ENCODE measurements around the gene ALKBH4. TPM values are rescaled to one million over a fixed set of nuclear protein-coding genes. Genes with fewer than 3 reads are reported as not detected.

Gene ALKBH4
- total and polyA plus RNA-seq, 2 of the 4 experiments (the other 2 are of a cell fraction): 6.1 to 7.4 TPM

DNA sequence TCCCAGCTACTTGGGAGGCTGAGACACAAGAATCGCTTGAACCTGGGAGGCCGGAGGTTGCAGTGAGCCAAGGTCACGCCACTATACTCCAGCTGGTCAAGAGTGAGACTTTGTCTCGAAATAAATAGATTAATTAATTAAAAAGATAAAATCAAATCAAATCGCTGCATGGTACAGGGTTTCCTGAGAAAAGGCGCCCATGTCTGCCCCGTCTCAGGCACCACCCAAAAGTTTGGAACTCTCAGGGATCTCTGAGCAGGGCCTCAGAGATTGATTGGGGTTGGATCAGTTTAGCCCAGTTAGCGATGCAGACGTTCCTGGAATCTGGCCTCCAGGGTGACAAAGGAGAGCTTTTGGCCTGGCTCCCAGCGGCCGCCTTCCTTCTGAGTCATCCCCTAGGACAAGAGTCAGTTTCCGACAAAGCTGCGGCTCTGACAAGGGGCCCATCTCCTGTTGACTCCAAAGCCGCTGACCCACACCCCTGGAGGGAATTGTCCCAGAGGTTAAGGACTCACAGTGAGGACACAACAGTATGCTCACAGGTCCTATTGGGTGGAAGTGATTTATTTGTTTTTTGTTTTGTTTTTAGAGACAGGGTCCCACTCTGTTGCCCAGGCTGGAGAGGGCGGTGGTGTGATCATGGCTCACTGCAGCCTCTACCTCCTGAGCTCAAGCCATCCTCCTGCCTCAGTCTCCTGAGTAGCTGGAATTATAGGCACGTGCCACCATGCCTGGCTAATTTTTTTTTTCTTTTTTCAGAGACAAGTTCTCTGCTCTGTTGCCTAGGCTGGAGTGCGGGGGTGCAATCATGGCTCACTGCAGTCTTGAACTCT is 24.5 kb downstream of the ALKBH4 start:
- H3K9me3 ChIP-seq (ENCODE audit: control insufficient read depth, insufficient read depth, low read length): no peaks in the 10 kb centered on the region
- H3K18ac ChIP-seq (ENCODE audit: low read depth, low read length): 0 out of 2 replicates have a peak overlapping the region, but pooled peaks have one; percentile 4
- peaks cover 19% of the 10 kb centered on the region for H3K36me3 ChIP-seq (ENCODE audit: control insufficient read depth, insufficient read depth, low read length)
- peak overlapping the region; percentile 74 for H2AFZ ChIP-seq (replicated peaks; ENCODE audit: low read length, poor library complexity)
- 0 out of 2 replicates have a peak overlapping the region, but pooled peaks have one; percentile 16 for H2BK120ac ChIP-seq (ENCODE audit: low read depth, low read length)
- H4K5ac ChIP-seq (ENCODE audit: low read depth, low read length): peak overlapping the region; percentile 5; the same call in 1 of the 2 replicates
- WGBS, 2 experiments (ENCODE audit: extremely low coverage in 2 of 2, insufficient read length in 1 of 2): 50% methylated on average over 2 of the region's 17 CpGs; no CpG with 5 or more reads in 1 of the 2 experiments
- peaks cover 2% of the 10 kb centered on the region; the same call in 1 of the 2 replicates for H3K9me1 ChIP-seq (ENCODE audit: insufficient read depth, low read length)
- H3K4me2 ChIP-seq (ENCODE audit: low read depth, low read length): peak overlapping the region; percentile 45; the same call in 1 of the 2 replicates
- BruUV-seq (replicated peaks): no TSS peak
- POLR2A ChIA-PET (ENCODE audit: unreplicated experiment): no interaction called here
- H2BK5ac ChIP-seq (ENCODE audit: low read depth, low read length, poor library complexity, severe bottlenecking): peak overlapping the region; percentile 55
- ATAC-seq (ENCODE audit: low read depth): peak; percentile 90
- intact Hi-C loops (cut with micrococcal nuclease) (no loop called here), in situ Hi-C loops (cut with MboI; ENCODE audit: low sequenced_read_pairs) (no loop called here), dilution Hi-C loops (cut with HindIII; ENCODE audit: low sequenced_read_pairs, unreplicated experiment) (no loop called here)
- peak overlapping the region; percentile 56 to 83; a peak in 3 of 4 replicates for H4K8ac ChIP-seq (ENCODE audit: low read depth in 2 of 2, low read length in 2 of 2)
- H3K4ac ChIP-seq (ENCODE audit: low read depth, low read length): peak overlapping the region; percentile 71; the same call in 1 of the 2 replicates
- H2AK9ac ChIP-seq (replicated peaks; ENCODE audit: low read depth, low read length, poor library complexity): no peak overlapping the region
- H3K14ac ChIP-seq (replicated peaks; ENCODE audit: low read depth, low read length): 0 out of 2 replicates have a peak overlapping the region, but pooled peaks have one; percentile 58
- no peak overlapping the region; the same call in 2 of the 3 replicates for H2BK15ac ChIP-seq (ENCODE audit: low read depth, low read length)
- H3K4me3 ChIP-seq (ENCODE audit: insufficient read depth, low read depth, low read length): no peak overlapping the region
- no peaks in the 10 kb centered on the region for H4K20me1 ChIP-seq (ENCODE audit: insufficient read depth, low read length)
- H3K4me1 ChIP-seq (ENCODE audit: control insufficient read depth, insufficient read depth, low read length): peaks cover 3% of the 10 kb centered on the region
- H2BK20ac ChIP-seq (ENCODE audit: low read depth, low read length): 0 out of 2 replicates have a peak overlapping the region, but pooled peaks have one; percentile 16
- peak overlapping the region; percentile 24; the same call in 1 of the 2 replicates for H4K91ac ChIP-seq (ENCODE audit: insufficient read depth, low read depth, low read length)
- H3K9ac ChIP-seq (ENCODE audit: low read depth, low read length): no peak overlapping the region
- peak overlapping the region; percentile 70 for H3K23ac ChIP-seq (ENCODE audit: low read depth, low read length)
- peak; percentile 79 for DNase-seq
- H3K27me3 ChIP-seq (ENCODE audit: control insufficient read depth, insufficient read depth, low read length): no peaks in the 10 kb centered on the region
- peak overlapping the region; percentile 47; the same call in 1 of the 2 replicates for H2AK5ac ChIP-seq (ENCODE audit: low read depth, low read length)
- CTCF ChIA-PET: no interaction called here
- peak overlapping the region; percentile 41; the same call in 1 of the 2 replicates for H3K27ac ChIP-seq (ENCODE audit: insufficient read depth, low read length)
- H3K56ac ChIP-seq (ENCODE audit: extremely low read depth, insufficient read depth, low read length): no peak overlapping the region
- H3K79me1 ChIP-seq (ENCODE audit: low read depth in 1 of 2, low read length in 2 of 2): peaks cover 6 to 27% of the 10 kb centered on the region in 2 experiments
- no peak for TF ChIP-seq MXI1 (IDR thresholded peaks at IDR 0.05; ENCODE audit: borderline replicate concordance, low read depth, low read length)
- 0 out of 2 replicates have a peak, but pooled peaks have one; percentile 15 for TF ChIP-seq SMC3 (IDR thresholded peaks at IDR 0.05; ENCODE audit: low read depth, low read length)
